NCI-H748 (cell line): ENCODE data around the gene RNF14.
A peak's percentile ranks its signal among the peaks of the same experiment; 100 is the strongest.

Experiments used
- DNase-seq: peaks from one replicate; lab custom pipeline; 2025; ENCODE audit not compliant: unreplicated experiment; lab: John Stamatoyannopoulos, UW

Gene RNF14

DNA sequence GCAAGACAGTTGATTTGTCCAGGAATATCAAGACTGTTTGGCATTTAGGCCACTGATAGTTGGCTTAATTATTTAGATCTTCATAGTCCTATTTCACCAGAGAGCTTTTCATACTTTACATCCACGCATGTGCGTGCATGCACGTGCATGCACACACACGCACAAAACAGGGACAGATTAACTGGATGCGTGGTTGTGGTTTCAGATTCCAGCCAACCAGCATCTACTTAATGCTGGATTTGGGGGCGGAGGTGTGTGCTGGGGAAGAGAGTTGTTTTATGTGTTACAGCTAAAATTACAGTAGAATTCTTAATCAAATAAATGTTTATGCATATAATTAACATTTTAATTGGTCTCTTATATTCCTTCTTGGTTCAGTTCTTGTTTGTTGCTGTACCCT, 7.3 kb downstream of the RNF14 start:
- no peak for DNase-seq

DNA sequence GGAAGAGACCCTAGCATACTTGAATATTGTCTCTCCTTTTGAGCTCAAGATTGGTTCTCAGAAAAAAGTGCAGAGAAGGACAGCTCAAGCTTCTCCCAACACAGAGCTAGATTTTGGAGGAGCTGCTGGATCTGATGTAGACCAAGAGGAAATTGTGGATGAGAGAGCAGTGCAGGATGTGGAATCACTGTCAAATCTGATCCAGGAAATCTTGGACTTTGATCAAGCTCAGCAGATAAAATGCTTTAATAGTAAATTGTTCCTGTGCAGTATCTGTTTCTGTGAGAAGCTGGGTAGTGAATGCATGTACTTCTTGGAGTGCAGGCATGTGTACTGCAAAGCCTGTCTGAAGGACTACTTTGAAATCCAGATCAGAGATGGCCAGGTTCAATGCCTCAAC, 9.5 kb downstream of the RNF14 start:
- DNase-seq: no peak

DNA sequence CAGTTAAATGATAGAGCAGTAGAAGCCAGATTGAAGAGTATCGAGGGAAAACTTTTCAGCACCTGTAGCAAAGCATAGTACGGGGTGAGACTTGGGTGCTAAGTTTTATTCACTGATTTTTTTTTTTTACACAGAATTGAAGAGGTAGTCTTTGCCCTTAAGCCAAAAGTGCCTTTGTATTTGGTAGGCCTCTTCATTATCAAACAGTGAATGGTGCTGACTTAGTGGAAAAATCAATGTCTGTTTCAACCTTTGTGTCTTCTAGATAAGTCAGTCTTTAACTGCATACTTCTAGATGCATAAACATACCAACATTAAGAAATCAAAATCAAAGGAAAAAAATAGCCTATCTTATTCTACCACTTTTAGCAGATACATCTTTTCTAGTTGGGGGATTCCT, 13.7 kb downstream of the RNF14 start:
- DNase-seq: no peak

DNA sequence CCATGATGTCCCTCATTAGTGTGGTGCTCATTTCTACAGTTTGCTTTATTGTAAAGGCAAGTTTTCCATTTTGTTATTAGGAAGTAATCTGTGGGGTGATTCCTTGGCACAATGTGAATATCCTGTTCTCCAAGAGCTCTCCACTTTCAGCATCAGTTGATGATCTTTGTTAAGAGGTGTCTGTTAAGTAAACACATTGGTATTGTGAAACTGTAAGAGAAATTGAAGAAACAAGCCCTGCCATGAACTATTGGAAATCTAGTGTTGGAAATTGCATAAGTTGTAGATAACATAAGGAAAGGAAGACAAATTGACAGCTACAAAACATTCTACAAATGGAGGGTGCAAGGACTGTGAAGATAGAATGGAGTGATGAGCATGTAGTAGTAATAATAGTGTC, 17.2 kb downstream of the RNF14 start:
- DNase-seq: no peak

DNA sequence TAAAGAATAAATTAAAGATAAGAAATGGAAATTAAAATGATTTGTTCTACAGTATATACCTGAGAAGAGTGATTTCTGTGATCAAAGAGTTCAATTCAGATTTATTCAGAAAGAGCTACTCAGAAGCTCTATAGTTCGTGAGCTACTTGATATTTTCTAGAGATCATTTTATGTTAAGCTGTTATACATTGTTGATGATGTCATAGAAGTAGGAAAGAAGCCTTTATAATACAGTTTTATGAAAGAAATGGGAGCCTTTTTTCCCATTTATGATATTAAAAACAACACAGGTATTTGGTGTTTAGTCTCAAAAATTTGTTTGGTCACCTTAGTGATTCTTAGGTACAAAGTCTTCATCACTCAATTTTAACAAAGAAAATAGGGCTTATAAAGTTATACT, 20.8 kb downstream of the RNF14 start:
- no peak for DNase-seq

DNA sequence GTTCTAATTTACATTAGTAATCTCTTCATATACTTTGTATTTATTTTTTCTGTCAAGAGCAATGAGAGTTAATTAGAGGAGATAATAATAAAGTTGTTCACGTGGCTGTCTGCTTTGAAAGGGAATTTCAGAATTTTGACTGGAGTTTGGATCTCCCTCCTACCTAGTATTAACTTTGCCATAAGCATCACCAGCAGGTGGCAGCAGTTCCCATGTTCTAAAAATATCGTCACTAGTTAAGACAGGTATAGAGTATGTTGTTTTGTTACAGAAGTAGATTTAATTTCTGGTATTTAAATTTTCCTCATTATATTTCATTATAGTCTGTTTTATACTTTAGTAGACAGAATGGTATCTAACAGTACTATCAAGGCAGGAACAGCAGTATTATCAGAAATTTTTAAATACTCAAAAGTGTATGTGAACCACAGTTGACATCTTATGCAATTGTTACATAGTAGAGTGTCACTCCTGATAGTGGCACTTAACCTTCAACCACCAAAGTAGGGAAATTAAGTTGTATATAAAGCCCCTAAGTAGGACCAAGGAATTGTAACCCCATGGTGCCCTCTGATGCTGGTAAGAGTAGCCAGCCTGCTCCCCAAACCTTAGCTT, 23.6 kb downstream of the RNF14 start:
- DNase-seq: peak; percentile 59

DNA sequence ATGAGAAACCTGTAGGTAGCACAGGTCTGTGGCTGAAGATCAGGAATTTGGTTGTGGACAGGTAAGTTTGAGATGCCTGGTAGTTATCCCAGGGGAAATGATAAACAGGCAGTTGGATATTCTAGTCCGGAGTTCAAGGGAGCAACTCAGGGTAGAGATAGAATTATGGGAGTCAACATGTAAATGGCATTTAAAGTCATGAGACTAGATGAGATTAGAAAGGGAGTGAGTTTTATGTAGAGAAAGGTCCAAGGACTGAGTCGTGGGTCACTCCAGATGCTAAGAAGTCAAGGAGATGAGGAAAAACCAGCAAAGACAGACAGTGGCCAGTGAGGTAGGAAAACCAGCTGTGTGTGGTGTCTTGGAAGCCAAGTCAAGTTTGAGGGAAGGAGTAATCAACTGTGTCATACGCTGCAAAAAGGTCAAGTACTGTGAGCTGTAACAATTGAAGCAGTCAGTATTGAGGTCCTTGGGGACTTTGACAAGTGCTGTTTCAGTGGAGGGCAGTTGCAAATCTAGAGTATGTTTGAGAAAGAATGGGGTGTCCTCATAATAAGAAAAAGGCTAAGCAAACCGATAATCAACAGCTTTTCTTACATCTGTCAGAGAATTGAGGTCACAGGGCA, 25.7 kb downstream of the RNF14 start:
- DNase-seq: no peak

DNA sequence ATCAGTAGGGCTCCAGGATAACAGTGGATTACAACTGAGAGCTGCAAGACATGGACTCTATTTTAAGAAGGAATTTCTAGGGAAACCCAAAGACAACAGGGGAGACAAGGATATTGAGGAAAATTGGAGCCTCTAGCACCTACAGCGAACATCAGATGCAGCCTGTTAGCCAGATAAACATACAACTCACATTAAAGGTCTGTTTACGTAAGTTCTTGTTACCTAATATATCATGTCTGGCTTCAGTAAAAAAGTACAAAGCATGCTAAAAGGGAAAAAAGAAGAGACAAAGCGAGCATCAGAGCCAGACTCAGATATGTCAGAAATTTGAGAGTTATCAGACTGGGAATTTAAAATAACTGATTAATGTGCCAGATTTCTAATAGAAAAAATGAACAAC, 26.8 kb downstream of the RNF14 start:
- DNase-seq: no peak

DNA sequence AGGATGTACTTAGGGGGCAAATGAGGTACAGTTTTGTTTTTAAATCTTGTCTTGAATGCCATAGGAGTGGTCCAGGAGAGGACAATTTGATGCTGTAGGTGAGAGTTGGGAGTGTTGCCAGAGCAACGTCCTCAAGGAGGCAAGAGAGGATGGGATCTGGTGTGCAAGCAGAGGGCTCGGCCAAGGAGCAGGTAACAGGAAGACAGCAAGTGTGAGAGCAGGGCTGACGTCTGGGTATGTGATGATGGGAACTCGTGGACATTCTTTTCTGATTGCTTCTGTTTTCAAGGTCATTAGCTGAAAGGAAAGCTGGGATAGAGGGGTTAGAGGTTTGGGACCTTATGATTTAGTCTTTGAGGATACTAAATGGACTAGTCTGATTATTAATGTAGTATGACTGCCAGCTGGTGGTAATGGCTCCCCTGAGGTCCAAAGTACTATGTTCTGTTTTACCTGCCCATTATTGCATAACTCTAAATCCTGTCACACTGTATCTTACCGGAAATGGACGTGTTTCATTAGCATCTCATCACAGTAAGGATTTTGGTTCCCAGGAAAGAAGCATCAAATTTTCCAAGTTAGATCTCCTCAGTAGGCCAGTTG, 28.6 kb downstream of the RNF14 start:
- no peak for DNase-seq

DNA sequence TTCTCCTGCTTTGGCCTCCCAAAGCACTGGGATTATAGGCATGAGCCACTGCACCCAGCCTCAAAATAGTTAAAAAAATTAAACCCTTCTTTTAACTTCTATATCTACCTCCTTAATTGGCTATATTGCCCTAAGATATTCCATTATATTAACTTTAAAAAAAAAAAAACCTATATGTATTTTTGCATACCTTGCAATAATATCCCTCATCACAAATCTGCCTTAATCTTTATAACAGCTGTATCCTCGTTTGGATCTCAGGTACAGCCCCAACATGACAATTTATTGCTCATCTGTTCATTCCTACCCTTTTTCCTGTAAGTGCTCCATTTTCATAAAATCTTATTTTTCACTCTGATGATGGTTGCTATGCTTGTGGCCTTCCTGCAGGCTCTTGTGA, 31.3 kb downstream of the RNF14 start:
- DNase-seq: no peak

DNA sequence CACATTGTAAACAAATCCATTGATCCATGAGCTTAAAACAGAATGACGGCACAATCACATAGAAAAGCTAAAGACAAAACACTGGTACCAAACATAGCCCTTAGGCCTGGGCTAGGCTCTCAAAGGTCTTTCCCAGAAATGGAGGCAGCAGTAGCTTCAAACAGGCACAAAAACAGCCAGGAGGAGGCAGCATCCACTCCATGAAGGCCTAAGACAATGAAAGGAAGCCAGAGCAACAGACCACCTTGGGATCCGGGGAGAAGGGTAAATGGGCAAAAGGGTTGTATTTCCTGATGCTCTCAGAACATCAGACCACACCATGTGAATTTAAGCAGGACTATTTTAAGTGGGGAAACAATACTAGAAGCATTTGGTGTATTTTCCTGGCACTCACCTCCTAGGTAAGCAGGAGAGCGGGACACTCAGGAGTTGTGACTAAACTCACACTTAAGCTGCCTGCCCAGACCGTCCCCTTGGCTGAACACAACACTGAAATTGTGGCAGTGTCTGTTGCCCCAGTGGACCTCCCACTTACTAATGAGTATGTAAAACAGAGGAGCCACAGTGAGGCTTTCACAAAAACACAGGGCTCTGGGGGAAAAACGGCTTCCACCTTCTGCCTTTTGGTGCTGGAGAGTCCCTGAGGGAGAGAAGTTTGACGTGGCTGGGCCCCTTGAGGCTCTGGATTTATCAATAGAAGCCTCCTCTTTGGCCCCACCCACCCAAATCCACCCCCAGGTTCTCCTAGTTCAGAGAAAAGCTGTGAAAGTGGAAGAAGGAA, 32.0 kb downstream of the RNF14 start:
- peak; percentile 5 for DNase-seq

DNA sequence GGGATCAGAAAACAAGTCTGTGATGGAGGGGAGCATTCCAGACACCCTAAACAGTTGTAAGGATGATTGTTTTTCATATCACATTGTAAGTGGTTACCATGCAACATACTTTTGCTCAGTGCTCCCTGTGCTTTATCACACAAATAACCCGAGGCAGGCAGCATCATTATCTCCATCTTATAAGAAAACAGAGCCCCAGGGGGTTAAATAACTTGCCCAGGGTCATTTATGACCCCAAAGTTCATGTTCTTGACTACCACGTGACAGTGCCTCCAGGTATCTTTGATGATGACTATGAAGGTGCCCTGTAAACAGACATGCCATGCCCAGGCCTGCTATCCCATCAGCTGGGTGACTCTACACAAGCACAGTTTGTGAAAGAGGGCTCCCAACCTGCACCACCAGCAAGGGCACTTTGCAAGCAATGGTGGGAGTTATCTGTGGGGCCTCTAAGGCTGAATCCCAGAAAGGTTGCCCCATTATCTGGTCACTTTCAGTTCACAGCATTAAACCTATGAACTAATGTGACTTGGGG, 34.4 kb downstream of the RNF14 start:
- DNase-seq: no peak

DNA sequence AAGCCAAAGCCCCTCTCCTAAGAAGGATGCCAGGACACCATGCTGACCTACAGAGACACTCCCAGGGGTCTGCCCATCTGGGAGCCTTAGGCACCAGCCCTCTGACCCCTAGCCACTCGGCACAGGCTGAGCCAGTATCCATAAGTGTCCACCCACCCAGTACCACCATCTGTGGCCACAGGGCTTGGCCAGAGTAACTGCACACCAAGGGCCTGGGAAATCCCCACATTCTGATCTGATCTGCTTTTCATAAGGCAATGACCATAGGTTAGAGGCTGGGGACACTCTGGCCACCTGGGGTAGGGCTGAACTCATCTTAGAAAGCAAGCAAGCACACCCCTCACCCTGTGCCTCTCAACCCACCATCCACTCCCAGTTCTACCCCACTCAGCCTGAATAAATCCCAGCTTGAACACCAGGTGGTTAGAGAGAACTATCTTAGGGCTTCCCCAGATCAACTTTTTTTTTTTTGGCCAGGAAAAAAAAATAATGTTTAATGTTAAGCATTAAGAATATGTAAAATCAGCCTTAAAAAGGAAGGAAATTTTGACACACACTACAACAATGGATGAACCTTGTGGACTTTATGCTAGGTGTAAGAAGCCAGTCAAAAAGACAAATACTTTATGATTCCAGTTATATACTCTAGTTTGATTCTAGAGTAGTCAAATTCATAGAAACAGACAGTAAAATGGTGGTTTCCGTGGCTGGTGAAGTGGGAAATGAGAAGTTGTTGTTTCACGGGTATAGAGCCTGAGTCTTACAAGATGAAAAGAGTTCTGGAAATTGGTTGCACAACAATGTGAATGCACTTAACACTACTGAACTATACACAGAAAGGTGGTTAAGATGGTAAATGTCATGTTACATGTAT, 37.7 kb downstream of the RNF14 start:
- no peak for DNase-seq

DNA sequence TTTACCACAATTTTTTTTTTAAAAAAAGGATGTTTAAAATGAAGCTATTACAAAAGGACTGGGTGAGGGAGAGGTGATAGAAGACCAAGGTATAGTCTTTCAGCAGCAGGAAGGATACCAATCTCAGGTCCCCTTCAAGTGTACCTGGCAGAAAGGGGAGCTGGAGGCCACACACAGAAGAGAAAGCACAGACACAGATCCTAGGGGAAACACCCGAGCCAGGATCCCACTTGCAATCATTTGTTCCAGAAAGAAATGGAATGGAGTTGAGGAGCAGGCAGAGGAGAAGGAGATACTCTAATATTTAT, 38.3 kb downstream of the RNF14 start:
- DNase-seq: no peak

DNA sequence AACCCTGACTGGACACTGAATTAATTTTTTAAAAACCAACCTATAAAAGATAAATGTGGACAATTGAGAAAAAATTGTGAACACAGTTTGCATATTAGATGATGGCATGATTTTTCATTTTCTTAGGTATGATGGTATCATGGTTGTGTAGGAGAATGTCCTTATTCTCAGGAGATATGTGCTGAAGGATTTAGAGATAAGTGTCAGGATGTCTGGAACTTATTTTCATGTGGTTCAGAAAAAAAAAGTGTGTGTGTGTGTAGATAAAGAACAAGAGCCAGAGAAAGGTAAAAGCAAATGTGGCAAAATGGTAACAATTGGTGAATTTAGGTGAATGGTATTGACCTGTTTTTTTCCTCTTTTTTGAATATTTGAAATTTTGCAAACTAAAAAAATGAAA, 39.9 kb downstream of the RNF14 start:
- DNase-seq: no peak

DNA sequence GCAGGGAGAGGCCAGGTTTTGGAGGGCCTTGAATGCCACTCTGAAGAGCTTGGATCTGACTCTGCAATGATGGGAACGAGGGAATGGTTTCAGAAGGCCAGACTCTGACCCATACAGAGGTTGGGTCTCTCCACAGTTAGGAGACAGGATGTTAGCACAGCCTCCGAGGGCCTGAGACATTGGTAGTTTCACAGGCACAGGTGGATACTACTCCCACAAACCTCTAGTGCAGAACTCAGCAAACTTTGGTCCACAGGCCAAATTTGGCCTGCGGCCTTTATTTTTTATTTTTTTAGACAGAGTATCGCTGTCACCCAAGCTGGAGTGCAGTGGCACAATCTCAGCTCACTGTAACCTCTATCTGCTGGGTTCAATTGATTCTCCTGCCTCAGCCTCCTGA, 41.0 kb downstream of the RNF14 start:
- DNase-seq: no peak

DNA sequence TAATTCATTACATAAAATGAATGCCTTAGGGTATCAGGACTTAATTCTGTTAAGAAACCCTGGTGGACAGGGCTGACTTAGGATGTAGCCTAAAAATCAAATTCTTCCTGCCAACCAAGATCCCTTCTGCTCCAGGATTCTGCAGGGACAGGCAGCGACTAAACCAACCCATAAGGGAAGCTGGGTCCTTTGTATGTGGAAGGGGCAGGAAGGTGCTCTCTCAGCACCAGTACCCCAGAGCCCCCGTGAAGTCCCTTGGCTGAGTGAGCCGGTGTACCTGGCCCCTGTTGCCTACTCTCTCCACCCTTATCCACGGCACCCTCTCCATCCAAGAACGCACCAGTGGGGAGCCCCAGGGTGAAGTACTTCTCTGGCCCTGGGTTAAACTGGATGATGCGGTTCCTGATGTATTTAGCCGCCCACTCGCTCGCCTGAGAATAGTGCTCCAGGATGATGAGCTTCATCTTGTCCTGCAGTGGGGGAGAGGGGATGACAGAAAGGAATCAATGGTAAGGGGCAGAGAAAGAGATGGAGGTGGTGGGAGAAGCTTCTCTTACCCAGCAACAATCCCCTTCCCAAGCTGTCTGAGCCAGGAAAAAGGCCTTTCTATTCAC, 42.8 kb downstream of the RNF14 start:
- no peak for DNase-seq

DNA sequence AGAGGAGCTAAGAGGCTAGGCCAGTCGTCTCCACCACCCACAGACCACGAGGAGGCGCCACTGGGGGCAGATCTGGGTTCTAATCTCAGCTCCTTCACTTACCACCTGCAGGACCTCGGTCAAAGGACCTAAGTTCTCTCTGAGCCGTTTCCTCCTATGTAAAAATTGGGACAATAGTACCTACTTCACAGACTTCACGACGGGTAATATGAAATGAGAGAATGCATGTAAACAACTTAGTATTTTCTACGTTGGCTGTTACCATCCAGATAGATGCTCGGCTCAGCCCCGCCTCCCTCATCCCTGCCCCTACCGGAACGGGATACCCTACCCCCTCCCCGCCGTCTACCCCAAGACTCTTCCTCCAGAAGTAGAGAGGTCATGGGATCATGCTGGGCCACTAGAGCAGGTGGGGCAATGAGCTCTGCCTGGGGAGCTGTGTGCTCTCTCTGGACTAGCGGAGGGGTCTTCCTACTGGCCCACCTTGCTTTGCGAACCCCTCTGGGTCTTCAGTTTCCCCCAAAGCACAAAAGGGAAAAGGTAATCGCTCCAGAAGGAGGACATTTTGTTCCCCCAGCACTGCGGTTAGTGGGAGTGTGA, 43.4 kb downstream of the RNF14 start:
- peak; percentile 44 for DNase-seq

DNA sequence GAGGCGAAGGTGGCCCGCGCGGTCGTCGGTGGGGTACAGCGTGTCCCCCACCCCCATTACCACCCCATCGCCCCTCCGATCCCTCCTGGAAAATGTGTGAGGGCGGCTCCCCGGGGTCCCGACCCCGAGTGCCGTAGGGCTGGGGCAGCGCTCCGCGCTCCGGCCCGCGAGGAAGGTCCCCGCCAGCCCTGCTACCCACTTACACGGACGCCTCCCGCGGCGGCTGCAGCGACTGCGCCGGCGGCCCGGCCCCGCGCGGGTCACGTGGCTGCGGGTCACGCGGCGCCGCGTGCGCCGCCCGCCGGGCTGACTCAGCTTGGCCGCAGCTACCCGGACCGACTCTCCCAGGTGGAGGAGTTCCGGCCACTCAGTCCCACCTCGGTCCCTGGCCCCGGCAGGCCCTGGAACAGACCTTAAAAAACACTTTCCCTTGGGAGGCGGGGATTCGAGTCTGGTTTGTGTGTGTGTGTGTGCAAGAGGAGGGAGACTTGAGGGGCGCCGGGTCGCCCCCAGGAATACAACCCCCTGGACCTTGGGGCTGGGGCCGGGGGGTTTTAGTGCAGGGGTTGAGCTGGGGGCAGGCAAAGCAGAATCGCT, 44.0 kb downstream of the RNF14 start, which contains the start of gene GNPDA1:
TSS of gene GNPDA1 (minus strand) at position 236 of the 597 bp plus-strand sequence. CDS start 992 bp downstream, outside the sequence.
- DNase-seq: peak; percentile 80
